Stomach (tissue), 9 donors: Measurements from ENCODE around the gene CIB4. TPM values are rescaled to one million over a fixed set of nuclear protein-coding genes. Genes with fewer than 3 reads are reported as not detected.

Source experiments
- DNase-seq, 2 donors: peaks; one replicate each; pipeline versions ENCODE4 v3.0.0 to v3.0.0-alpha.2; 2013 to 2019
- H3K27ac ChIP-seq, 5 donors: fragments of 200-600 bp in 4 of 5; sonication (generic) in 4 of 5; one replicate each; pipeline ENCODE4 v1.5.1; 2013 to 2019; ENCODE audit warnings: mild to moderate bottlenecking in 1 of 5, moderate library complexity in 1 of 5
- H3K27me3 ChIP-seq, 3 donors: fragments of 200-600 bp; sonication (generic); one replicate each; pipeline ENCODE4 v1.5.1; 2017 to 2019; ENCODE audit warnings: mixed run types in 1 of 3
- H3K36me3 ChIP-seq, 4 donors: fragments of 200-600 bp; sonication (generic); 1 replicate in 3 of 4; 2 replicates in 1 of 4; pipeline ENCODE4 v1.5.1; 2016 to 2019
- H3K4me1 ChIP-seq, 4 donors: fragments of 200-600 bp; sonication (generic); one replicate each; pipeline ENCODE4 v1.5.1; 2016 to 2019
- H3K4me3 ChIP-seq, 4 donors: fragments of 200-600 bp; sonication (generic) in 3 of 4; one replicate each; pipeline ENCODE4 v1.5.1; 2016 to 2019; ENCODE audit warnings: mild to moderate bottlenecking in 1 of 4
- H3K9me3 ChIP-seq, 4 donors: fragments of 200-600 bp; sonication (generic); one replicate each; pipeline ENCODE4 v1.5.1; 2016 to 2019
- CTCF ChIP-seq, 7 experiments: fragments of 450-650 bp in 4 of 7; fragments of 200-600 bp in 3 of 7; sonication (generic) in 3 of 7; IDR thresholded peaks; one replicate each; pipeline ENCODE4 v1.5.1; 2016 to 2019; ENCODE audit warnings: antibody characterized with exemption in 7 of 7, control low read depth in 2 of 7, mild to moderate bottlenecking in 1 of 7
- EP300 ChIP-seq: sonication (generic); formaldehyde crosslinking; IDR thresholded peaks from one replicate; pipeline ENCODE4 v1.6.1; 2017; ENCODE audit warnings: antibody characterized with exemption
- POLR2A ChIP-seq, 4 donors: fragments of 450-650 bp; IDR thresholded peaks; one replicate each; pipeline ENCODE4 v1.6.1; 2016; ENCODE audit warnings: antibody characterized with exemption in 4 of 4, control low read depth in 2 of 4, mild to moderate bottlenecking in 1 of 4, moderate library complexity in 1 of 4
- POLR2AphosphoS5 ChIP-seq, 3 donors: sonication (generic); formaldehyde crosslinking; IDR thresholded peaks; one replicate each; pipeline ENCODE4 v1.6.1; 2016; ENCODE audit warnings: antibody characterized with exemption in 3 of 3
- WGBS, 5 donors: extraction: QIAGEN DNeasy Blood & Tissue Kit in 3 of 5; methylation state at CpG; one replicate each; pipeline versions ENCODE4 v1.1.5 to v1.1.7; 2013 to 2018; 5-methylcytosine and 5-hydroxymethylcytosine counted together
- intact Hi-C: fragments of 100-400 bp; cut with DNase I; formaldehyde crosslinking; loops from one replicate; pipeline ENCODE4 v1.15.1; 2023; ENCODE audit warnings: low total_unique reads
- polyA plus RNA-seq, 3 donors: library from polyadenylated mRNA; stranded (reverse); fragments of 200-250 nt; gene quantifications; one replicate each; pipeline ENCODE4 v1.2.3, GENCODE V29; 2013
- total RNA-seq, 5 donors: library from RNA; depleted of rRNA; stranded (reverse); fragments of >200 nt; gene quantifications; one replicate each; pipeline versions ENCODE4 v1.1.0 to v1.2.3, GENCODE V29; 2014 to 2016
- donor health status: healthy with polysubstance abuse.
- donor health status: Bipolar disorder and iron deficiency.
- donor health status: healthy.

The CIB4 gene
- total and polyA plus RNA-seq, 8 donors = 1.8 TPM; not detected in 6

GRCh38 chr2:26578113-26578458 lies 63.1 kb downstream of the CIB4 start:
- TF ChIP-seq POLR2A (IDR thresholded peaks at IDR 0.05) (no peak), POLR2AphosphoS5 (IDR thresholded peaks at IDR 0.05) (no peak), EP300 (no peak), CTCF (IDR thresholded peaks at IDR 0.05) (no peak)
- Histone ChIP-seq H3K36me3 (no peaks in the 10 kb centered on the region), H3K27me3 (peaks cover 0 to 41% (median 0%) of the 10 kb centered on the region in 3 donors), H3K4me1 (no peaks in the 10 kb centered on the region), H3K4me3 (no peak overlapping the region), H3K27ac (no peak overlapping the region), H3K9me3 (no peaks in the 10 kb centered on the region)
- 54 to 81% (median 70%) methylated on average over 3 of the region's 3 CpGs for WGBS, 5 donors
- intact Hi-C loops = no loop called here
- DNase-seq = no peak

- TF ChIP-seq EP300 (no peak), POLR2AphosphoS5 (IDR thresholded peaks at IDR 0.05) (peak in 1 of 3 donors; percentile 36), POLR2A (IDR thresholded peaks at IDR 0.05) (no peak), CTCF (IDR thresholded peaks at IDR 0.05) (peak in 5 of 7 experiments; percentile 87 to 98 (median 96))
- intact Hi-C loops = no loop called here
- WGBS, 5 donors = 43 to 48% (median 46%) methylated on average over 24 of the region's 24 CpGs
Observed at GRCh38 chr2:26577442-26578112, 63.6 kb downstream of the CIB4 start.

GRCh38 chr2:26576565-26577441 lies 64.4 kb downstream of the CIB4 start:
- Histone ChIP-seq H3K4me3 (no peak overlapping the region), H3K36me3 (no peaks in the 10 kb centered on the region), H3K4me1 (no peaks in the 10 kb centered on the region), H3K9me3 (no peaks in the 10 kb centered on the region), H3K27ac (no peak overlapping the region), H3K27me3 (peaks cover 0 to 36% (median 0%) of the 10 kb centered on the region in 3 donors)
- no peak for DNase-seq
- intact Hi-C loops = no loop called here
- TF ChIP-seq POLR2A (IDR thresholded peaks at IDR 0.05) (no peak), POLR2AphosphoS5 (IDR thresholded peaks at IDR 0.05) (no peak), CTCF (IDR thresholded peaks at IDR 0.05) (no peak), EP300 (no peak)
- 70 to 73% (median 73%) methylated on average over 15 to 17 of the region's 17 CpGs for WGBS, 5 donors

More at GRCh38 chr2:26577442-26578112, 63.6 kb downstream of the CIB4 start:
- H3K36me3 ChIP-seq = no peaks in the 10 kb centered on the region
- no peak overlapping the region for H3K27ac ChIP-seq
- no peak overlapping the region for H3K4me3 ChIP-seq
- H3K27me3 ChIP-seq = peaks cover 0 to 36% (median 0%) of the 10 kb centered on the region in 3 donors
- peak; percentile 75 to 83 for DNase-seq
- no peaks in the 10 kb centered on the region for H3K9me3 ChIP-seq
- H3K4me1 ChIP-seq = no peaks in the 10 kb centered on the region

GRCh38 chr2:26575836-26576564 lies 65.2 kb downstream of the CIB4 start:
- H3K27ac ChIP-seq = no peak overlapping the region
- H3K4me3 ChIP-seq = no peak overlapping the region
- no peaks in the 10 kb centered on the region for H3K36me3 ChIP-seq
- intact Hi-C loops = no loop called here
- DNase-seq = no peak
- peaks cover 0 to 36% (median 0%) of the 10 kb centered on the region in 3 donors for H3K27me3 ChIP-seq
- TF ChIP-seq POLR2AphosphoS5 (IDR thresholded peaks at IDR 0.05) = no peak
- no peak for TF ChIP-seq POLR2A (IDR thresholded peaks at IDR 0.05)
- TF ChIP-seq EP300 = no peak
- TF ChIP-seq CTCF (IDR thresholded peaks at IDR 0.05) = no peak
- no peaks in the 10 kb centered on the region for H3K4me1 ChIP-seq
- 85 to 88% (median 87%) methylated on average over 17 of the region's 17 CpGs for WGBS, 5 donors
- H3K9me3 ChIP-seq = no peaks in the 10 kb centered on the region
